ENCODE results near the gene ZNF628.
"Not testable (repeated sequence)": the region's sequence is repeated elsewhere in the genome, so short reads cannot be mapped to it uniquely, and the experiment has no call there.

Gene ZNF628

GRCh38 chr19:55442372-55442961 is 34.0 kb upstream of the ZNF628 start:
- DNase-seq (ENCODE audit: low read depth), result no peak
- TF ChIP-seq CTCF (conservative IDR thresholded peaks at IDR 0.05; ENCODE audit: low read depth, low read length), result no peak
- no peak overlapping the region for H3K4me3 ChIP-seq (ENCODE audit: low read depth, low read length)

- DNase-seq (ENCODE audit: low read depth), result no peak
- H3K4me3 ChIP-seq (ENCODE audit: low read depth, low read length), result no peak within 1 kb of the TSS
- TF ChIP-seq CTCF (conservative IDR thresholded peaks at IDR 0.05; ENCODE audit: low read depth, low read length), result no peak
Measured at GRCh38 chr19:55443045-55443823, 33.2 kb upstream of the ZNF628 start, which contains the start of gene SHISA7. TSS of gene SHISA7 (minus strand) at chr19:55443300. CDS start at chr19:55442863, 437 bp downstream.

GRCh38 chr19:55443824-55444480 is 32.5 kb upstream of the ZNF628 start:
- DNase-seq (ENCODE audit: low read depth), result no peak
- no peak for TF ChIP-seq CTCF (conservative IDR thresholded peaks at IDR 0.05; ENCODE audit: low read depth, low read length)
- no peak overlapping the region for H3K4me3 ChIP-seq (ENCODE audit: low read depth, low read length)

GRCh38 chr19:55444646-55445045 is 31.8 kb upstream of the ZNF628 start:
- DNase-seq (ENCODE audit: low read depth), result no peak
- TF ChIP-seq CTCF (conservative IDR thresholded peaks at IDR 0.05; ENCODE audit: low read depth, low read length), result no peak
- H3K4me3 ChIP-seq (ENCODE audit: low read depth, low read length), result no peak overlapping the region

GRCh38 chr19:55446060-55446459 is 30.4 kb upstream of the ZNF628 start:
- no peak overlapping the region for H3K4me3 ChIP-seq (ENCODE audit: low read depth, low read length)
- no peak for TF ChIP-seq CTCF (conservative IDR thresholded peaks at IDR 0.05; ENCODE audit: low read depth, low read length)
- no peak for DNase-seq (ENCODE audit: low read depth)

- no peak for TF ChIP-seq CTCF (conservative IDR thresholded peaks at IDR 0.05; ENCODE audit: low read depth, low read length)
- H3K4me3 ChIP-seq (ENCODE audit: low read depth, low read length), result no peak overlapping the region
- DNase-seq (ENCODE audit: low read depth), result no peak
Measured at GRCh38 chr19:55447421-55448174, 28.8 kb upstream of the ZNF628 start.

GRCh38 chr19:55448175-55448490 is 28.3 kb upstream of the ZNF628 start:
- H3K4me3 ChIP-seq (ENCODE audit: low read depth, low read length); DNase-seq (ENCODE audit: low read depth): not testable (repeated sequence)
